Hepatic stellate cell (primary cell): Measurements from ENCODE around the gene SBNO1.
A peak's percentile ranks its signal among the peaks of the same experiment; 100 is the strongest.
"Not testable (repeated sequence)": the region's sequence is repeated elsewhere in the genome, so short reads cannot be mapped to it uniquely, and the experiment has no call there.

Source experiments
- DNase-seq: peaks from one replicate; pipeline ENCODE4 v3.0.0; 2011; ENCODE audit warnings: low spot score

The SBNO1 gene

GRCh38 chr12:123346946-123347345 lies 17.7 kb downstream of the SBNO1 start:
- DNase-seq, result no peak

DNA sequence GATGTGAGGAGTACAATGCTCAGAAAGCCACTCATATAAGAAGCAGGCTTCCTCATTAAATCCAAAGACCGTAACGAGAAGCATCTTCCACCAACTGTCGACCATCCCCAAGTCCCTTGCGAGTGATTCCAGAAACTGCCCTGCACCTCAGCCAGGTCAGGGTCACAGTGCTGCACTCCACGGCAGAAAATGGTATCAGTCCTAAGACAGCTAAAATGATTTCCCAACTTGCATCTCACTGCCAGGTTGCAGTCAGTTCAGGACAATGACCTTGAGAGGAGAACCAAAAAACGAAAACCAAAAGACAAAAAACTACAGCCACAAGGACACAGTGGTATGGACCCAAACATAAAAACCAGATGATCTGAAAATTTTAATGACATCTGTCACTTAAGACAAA lies 20.6 kb downstream of the SBNO1 start:
- DNase-seq, result no peak

- DNase-seq, result no peak
These were observed 27.6 kb downstream of the SBNO1 start for GRCh38 chr12:123337070-123337469.

- DNase-seq, result no peak
These were observed 28.1 kb downstream of the SBNO1 start for GRCh38 chr12:123336530-123336929.

GRCh38 chr12:123335490-123335889 lies 29.2 kb downstream of the SBNO1 start:
- DNase-seq, result no peak

- no peak for DNase-seq
These were observed 34.8 kb downstream of the SBNO1 start for GRCh38 chr12:123329799-123330198.

DNA sequence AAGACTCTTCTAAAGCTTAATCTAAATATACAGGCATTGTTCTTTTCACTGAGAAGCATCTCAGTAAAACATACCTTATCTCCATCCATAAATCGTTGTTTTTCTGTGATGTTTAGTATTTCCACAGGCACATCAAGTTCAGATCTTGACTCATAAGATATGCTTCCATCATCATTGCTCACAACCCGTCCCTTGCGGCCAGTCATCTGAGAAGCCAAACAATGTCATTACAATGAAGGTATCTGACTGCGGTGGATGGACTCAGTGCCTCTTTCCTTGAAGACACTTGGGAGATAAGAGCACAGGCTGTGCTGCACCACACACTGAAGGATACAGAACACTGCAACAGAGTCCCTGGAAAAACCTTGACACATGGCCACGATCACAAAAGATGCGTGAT lies 44.8 kb downstream of the SBNO1 start:
- no peak for DNase-seq

- DNase-seq, result no peak
These were observed 45.4 kb downstream of the SBNO1 start for GRCh38 chr12:123319273-123319672.

- DNase-seq, result not testable (repeated sequence)
These were observed 51.6 kb downstream of the SBNO1 start for GRCh38 chr12:123313046-123313445.

- DNase-seq, result no peak
These were observed 58.4 kb downstream of the SBNO1 start for GRCh38 chr12:123306200-123306599.

DNA sequence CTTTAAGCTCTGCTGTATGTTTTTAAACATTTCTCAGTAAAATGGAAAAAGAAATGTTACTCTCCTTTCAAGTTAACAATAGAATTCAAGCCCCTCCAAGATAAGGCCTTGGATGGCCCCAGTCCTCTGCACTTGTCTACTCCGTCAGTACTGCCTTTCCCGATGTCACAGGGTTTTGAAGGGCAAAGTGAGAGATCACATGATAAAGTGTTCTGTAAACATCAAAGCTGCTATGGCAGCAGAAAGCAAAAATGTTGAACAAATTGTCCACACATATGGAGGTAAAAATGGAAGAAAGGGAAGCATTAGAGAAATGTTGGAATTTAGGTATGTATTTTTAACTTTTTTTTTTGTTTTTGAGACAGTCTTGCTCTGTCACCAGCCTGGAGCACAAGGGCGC lies 59.5 kb downstream of the SBNO1 start:
- no peak for DNase-seq

- no peak for DNase-seq
These were observed 71.4 kb downstream of the SBNO1 start for GRCh38 chr12:123293178-123293760.

GRCh38 chr12:123289911-123290310 lies 74.7 kb downstream of the SBNO1 start:
- no peak for DNase-seq

DNA sequence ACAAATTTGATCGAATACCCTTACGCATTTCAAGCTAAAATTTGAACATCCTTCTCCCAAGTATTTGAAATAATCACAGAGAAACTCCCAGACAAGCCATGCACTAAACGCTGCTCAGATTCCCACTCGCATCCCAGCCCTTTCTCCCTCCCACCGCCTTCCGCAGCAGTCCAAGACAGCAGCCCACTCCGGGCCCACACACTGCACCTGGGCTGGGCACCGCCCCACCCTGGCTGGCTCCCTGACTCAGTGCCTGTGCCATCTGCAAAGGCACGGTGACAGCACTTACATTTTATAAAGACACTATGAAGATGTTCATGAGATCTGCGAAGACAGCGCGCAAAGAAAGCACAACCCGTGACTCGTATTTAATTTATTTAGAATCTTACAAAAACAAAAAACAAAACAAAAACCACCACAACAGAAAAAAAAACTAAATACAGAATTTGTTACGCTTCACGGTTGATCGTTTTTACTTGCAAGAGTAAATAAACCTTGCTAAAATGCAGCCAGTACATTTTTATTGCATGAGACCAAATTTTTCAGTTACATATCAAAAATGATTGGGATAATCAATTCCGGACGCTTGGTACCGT lies 75.8 kb downstream of the SBNO1 start:
- DNase-seq, result no peak

DNA sequence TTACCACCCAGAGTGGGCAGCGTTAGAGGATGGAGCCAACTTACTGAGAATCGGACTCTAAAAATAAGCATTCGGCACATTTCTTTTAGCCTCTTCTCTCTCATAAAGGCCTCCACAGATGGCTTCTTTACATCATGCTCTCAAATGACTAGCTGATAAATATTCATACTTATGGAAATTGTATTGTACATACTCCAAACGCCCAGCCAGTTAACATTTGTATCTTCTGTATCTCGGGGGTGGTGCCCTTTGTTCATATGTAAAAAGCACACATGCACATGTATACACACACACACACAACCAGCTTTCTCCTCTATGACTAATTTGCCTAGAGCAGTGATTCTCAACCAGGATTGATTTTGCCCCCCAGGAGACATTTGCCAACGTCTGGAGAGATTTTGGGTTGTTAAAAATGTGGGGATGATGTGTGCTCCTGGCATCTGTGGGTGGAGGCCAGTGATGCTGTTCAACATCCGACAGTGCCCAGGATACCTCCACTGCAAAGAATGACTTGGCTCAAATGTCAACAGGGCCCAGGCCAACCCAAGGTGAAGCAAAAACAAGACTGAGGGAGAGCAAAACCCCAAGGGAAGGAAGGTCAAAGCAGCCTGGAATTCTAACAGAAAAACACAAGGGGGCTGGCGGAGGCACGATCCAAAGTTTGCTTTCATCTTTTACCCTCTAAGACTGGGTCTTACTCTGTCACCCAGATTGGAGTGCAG lies 77.8 kb downstream of the SBNO1 start:
- DNase-seq, result no peak

DNA sequence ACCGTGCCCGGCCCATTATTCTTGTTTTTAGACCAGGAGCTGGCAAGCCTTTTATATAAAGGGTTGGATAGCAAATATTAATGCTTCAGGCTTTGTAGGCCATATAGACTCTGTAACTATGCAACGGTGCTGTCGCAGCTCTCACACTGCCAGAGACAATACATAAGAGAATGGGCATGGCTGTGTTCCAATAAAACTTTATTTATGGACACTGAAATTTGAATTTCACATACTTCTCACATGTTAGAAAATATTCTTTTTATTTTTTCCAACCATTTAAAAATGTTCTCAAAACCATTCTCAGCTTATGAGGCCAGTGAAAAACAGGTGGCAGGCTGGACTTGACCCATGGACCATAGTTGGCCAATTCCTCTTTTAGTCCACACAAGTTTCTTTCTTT lies 80.0 kb downstream of the SBNO1 start:
- DNase-seq, result no peak

GRCh38 chr12:123283461-123283860 lies 81.2 kb downstream of the SBNO1 start:
- DNase-seq, result no peak

- no peak for DNase-seq
These were observed 82.5 kb downstream of the SBNO1 start for GRCh38 chr12:123282111-123282510.

GRCh38 chr12:123280971-123281370 lies 83.7 kb downstream of the SBNO1 start:
- DNase-seq, result no peak

DNA sequence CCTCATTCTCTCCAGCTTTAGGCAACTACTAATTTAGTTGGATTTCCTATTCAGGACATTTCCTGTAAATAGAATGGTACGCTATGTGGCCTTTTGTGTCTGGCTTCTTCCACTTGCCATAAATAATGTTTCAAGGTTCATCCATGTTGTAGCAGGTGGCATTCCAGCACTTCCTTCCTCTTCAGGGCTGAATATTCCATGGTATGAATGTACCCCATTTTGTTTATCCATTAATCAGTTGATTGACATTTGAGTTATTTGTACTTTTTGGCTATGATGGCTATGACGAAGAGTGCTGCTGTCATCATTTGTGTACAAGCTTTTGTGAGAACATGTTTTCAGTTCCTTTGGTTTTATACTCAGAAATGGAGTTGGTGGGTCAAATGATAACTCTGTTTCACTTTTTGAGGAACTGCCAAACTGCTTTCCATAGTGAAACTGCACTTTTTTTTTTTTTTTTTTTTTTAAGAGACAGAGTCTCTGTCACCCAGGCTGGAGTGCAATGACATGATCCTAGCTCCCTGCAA lies 86.5 kb downstream of the SBNO1 start:
- no peak for DNase-seq

DNA sequence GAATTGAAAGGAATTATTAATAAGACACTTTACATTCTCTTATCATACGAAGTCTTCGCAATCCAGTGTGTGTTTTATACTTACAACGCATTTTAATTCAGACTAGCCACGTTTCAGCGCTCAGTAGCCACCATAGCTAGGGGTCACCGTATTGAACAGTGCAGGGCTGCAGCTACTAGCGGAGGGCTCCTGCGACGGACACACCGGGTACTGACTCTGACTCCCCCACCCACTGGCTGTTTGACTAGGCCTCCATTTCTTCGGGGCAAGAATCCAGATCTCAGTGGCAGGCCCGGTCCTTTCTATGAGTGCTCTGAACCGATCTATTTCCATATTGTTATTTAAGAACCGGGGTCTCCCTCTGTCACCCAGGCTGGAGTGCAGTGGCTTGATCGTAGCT lies 91.5 kb downstream of the SBNO1 start:
- no peak for DNase-seq

DNA sequence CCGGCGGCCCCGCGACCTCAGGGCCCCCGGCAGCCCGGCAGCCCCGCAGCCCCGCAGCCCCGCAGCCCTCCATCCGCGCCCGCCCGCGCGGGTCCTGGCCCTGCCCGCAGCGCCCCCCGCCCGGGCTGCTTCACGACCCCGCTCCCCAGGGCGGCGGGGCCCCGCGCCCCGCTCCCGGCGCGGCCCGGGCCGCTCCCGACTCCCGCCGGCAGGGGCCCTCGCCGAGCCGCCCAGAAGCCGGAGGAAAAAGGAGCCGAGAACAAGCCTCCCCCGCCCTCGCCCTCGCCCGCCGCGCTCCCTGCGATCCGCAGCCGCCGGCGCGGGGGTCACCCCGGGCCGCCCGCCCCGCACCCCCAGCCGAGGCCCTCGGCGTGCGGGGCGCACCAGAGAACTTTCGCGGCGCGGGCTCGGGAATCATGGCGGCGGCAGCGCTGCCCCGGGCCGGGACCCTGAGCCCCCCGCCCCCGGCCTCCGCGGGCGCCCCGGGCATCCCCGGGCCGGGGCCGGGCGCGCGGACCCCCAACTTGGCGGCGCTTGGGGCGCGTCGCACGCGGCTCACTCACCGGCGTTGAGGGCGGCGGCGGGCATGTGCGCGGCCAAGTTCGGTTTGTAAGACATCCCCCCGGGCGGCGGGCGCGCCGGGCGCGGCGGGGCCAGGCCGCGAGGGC lies 93.5 kb downstream of the SBNO1 start:
- DNase-seq, result peak; percentile 86
